ENCODE measurements around the gene GMFB. TPM values are rescaled to one million over a fixed set of nuclear protein-coding genes. Genes with fewer than 3 reads are reported as not detected.
"Not testable (repeated sequence)": the region's sequence is repeated elsewhere in the genome, so short reads cannot be mapped to it uniquely, and the experiment has no call there.

The GMFB gene
- total and polyA plus RNA-seq, 2 donors (not counting 3 experiments of a cell fraction or from before 2014, with no cell fraction given), result 10.1 to 52.0 TPM

GRCh38 chr14:54443981-54444380 lies 44.8 kb downstream of the GMFB start:
- no peak overlapping the region for H2AFZ ChIP-seq (ENCODE audit: low read depth, low read length)
- no peak overlapping the region for H3K4me3 ChIP-seq (replicated peaks in 1 of 3; ENCODE audit: insufficient read depth in 1 of 3, low read depth in 1 of 3, low read length in 3 of 3)
- DNase-seq (ENCODE audit: low read depth, low spot score) (no peak), FAIRE-seq (no peak)
- H3K36me3 ChIP-seq (ENCODE audit: control insufficient read depth in 2 of 2, extremely low read depth in 1 of 2, insufficient read depth in 2 of 2, low read length in 2 of 2), result no peaks in the 10 kb centered on the region
- POLR2A ChIA-PET, result no interaction called here
- no peaks in the 10 kb centered on the region for H3K9me3 ChIP-seq (replicated peaks; ENCODE audit: control insufficient read depth, insufficient read depth, low read length)
- H3K4me1 ChIP-seq (ENCODE audit: control insufficient read depth, extremely low read depth, insufficient read depth, low read length), result peaks cover 12% of the 10 kb centered on the region
- no peaks in the 10 kb centered on the region for H3K9me1 ChIP-seq (replicated peaks; ENCODE audit: control insufficient read depth, extremely low read depth, insufficient read depth, low read length)
- intact Hi-C loops (cut with micrococcal nuclease), result no loop called here
- no peak overlapping the region for H3K9ac ChIP-seq (replicated peaks; ENCODE audit: extremely low read depth, insufficient read depth, low read length)
- dilution Hi-C loops (cut with MboI; ENCODE audit: extremely low pct_ligation_motif_present, low sequenced_read_pairs), result no loop called here
- H3K4me2 ChIP-seq (ENCODE audit: insufficient read depth, low read length), result no peak overlapping the region
- peaks cover 18% of the 10 kb centered on the region for H3K79me2 ChIP-seq (ENCODE audit: control insufficient read depth, insufficient read depth, low read length)
- TF ChIP-seq, protein P1, sequence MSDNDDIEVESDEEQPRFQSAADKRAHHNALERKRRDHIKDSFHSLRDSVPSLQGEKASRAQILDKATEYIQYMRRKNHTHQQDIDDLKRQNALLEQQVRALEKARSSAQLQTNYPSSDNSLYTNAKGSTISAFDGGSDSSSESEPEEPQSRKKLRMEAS (IDR thresholded peaks at IDR 0.05; ENCODE audit: insufficient read depth, insufficient read length), result no peak
- TF ChIP-seq JUN (IDR thresholded peaks at IDR 0.05; ENCODE audit: borderline replicate concordance, insufficient read depth, insufficient read length, low read depth) (no peak), POLR2A (IDR thresholded peaks at IDR 0.05; ENCODE audit: low read depth, low read length) (no peak), POLR2AphosphoS5 (IDR thresholded peaks at IDR 0.05; ENCODE audit: insufficient read depth, low read depth, low read length) (no peak), EZH2 (IDR thresholded peaks at IDR 0.05; ENCODE audit: borderline replicate concordance, low read depth, low read length, severe bottlenecking) (no peak), GATA2 (IDR thresholded peaks at IDR 0.05; ENCODE audit: insufficient read depth, insufficient read length, low read depth, low read length) (no peak), MYC (IDR thresholded peaks at IDR 0.05; ENCODE audit: low read depth, low read length) (no peak)
- H3K27ac ChIP-seq (ENCODE audit: insufficient read depth, low read depth, low read length), result no peak overlapping the region
- peaks cover 22 to 37% of the 10 kb centered on the region in 2 experiments for H3K27me3 ChIP-seq (ENCODE audit: control insufficient read depth in 2 of 2, insufficient read depth in 2 of 2, low read length in 2 of 2)
- BruUV-seq (replicated peaks), result no TSS peak
- no peaks in the 10 kb centered on the region for H4K20me1 ChIP-seq (replicated peaks; ENCODE audit: control insufficient read depth, extremely low read depth, insufficient read depth, low read length)
- CTCF ChIA-PET, result interaction anchor here (0.6 to 2.2 kb wide), 3 partner anchors 19 to 329 kb away, joined by 3 to 7 read pairs (median 3); no protein-coding TSS in a partner anchor

DNA sequence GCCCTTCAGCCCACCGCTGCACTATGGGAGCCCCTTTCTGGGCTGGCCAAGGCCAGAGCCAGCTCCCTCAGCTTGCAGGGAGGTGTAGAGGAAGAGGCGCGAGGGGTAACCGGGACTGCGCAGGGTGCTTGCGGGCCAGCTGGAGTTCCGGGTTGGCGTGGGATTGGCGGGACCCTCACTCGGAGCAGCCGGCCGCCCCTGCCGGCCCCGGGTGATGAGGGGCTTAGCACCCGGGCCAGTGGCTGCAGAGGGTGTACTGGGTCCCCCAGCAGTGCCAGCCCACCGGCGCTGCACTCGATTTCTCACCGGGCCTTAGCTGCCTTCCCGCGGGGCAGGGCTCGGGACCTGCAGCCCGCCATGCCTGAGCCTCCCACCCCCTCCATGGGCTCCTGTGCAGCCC lies 45.8 kb downstream of the GMFB start:
- H3K36me3 ChIP-seq (ENCODE audit: control insufficient read depth in 2 of 2, extremely low read depth in 1 of 2, insufficient read depth in 2 of 2, low read length in 2 of 2); H3K9me1 ChIP-seq (replicated peaks; ENCODE audit: control insufficient read depth, extremely low read depth, insufficient read depth, low read length); intact Hi-C loops (cut with micrococcal nuclease); H3K4me3 ChIP-seq (replicated peaks in 1 of 3; ENCODE audit: insufficient read depth in 1 of 3, low read depth in 1 of 3, low read length in 3 of 3); dilution Hi-C loops (cut with MboI; ENCODE audit: extremely low pct_ligation_motif_present, low sequenced_read_pairs); FAIRE-seq; H3K9ac ChIP-seq (replicated peaks; ENCODE audit: extremely low read depth, insufficient read depth, low read length); BruUV-seq (replicated peaks); H2AFZ ChIP-seq (ENCODE audit: low read depth, low read length); H3K4me2 ChIP-seq (ENCODE audit: insufficient read depth, low read length); POLR2A ChIA-PET; H3K27ac ChIP-seq (ENCODE audit: insufficient read depth, low read depth, low read length); H3K9me3 ChIP-seq (replicated peaks; ENCODE audit: control insufficient read depth, insufficient read depth, low read length); H4K20me1 ChIP-seq (replicated peaks; ENCODE audit: control insufficient read depth, extremely low read depth, insufficient read depth, low read length); DNase-seq (ENCODE audit: low read depth, low spot score): not testable (repeated sequence)
- H3K27me3 ChIP-seq (ENCODE audit: control insufficient read depth in 2 of 2, insufficient read depth in 2 of 2, low read length in 2 of 2), result peaks cover 21 to 29% of the 10 kb centered on the region in 2 experiments
- H3K79me2 ChIP-seq (ENCODE audit: control insufficient read depth, insufficient read depth, low read length), result peaks cover 29% of the 10 kb centered on the region
- CTCF ChIA-PET, result interaction anchor here (1.0 to 2.2 kb wide), 4 partner anchors 20 to 107 kb away, joined by 3 to 7 read pairs (median 3); no protein-coding TSS in a partner anchor
- H3K4me1 ChIP-seq (ENCODE audit: control insufficient read depth, extremely low read depth, insufficient read depth, low read length), result peaks cover 12% of the 10 kb centered on the region
